Gastroesophageal sphincter (tissue), 4 donors: ENCODE data around the gene RXRB. TPM values are rescaled to one million over a fixed set of nuclear protein-coding genes. Genes with fewer than 3 reads are reported as not detected.

Experiments
- ATAC-seq: fragments of 150-250 bp; one replicate; pipeline ENCODE4 v1.9.1; 2016; ENCODE audit warnings: mild to moderate bottlenecking, moderate library complexity
- H3K27ac ChIP-seq, 4 donors: fragments of 200-600 bp; sonication (generic) in 3 of 4; 1 replicate in 3 of 4; 2 replicates in 1 of 4; pipeline ENCODE4 v1.5.1; 2016 to 2019
- H3K27me3 ChIP-seq: fragments of 200-600 bp; sonication (generic); one replicate; pipeline ENCODE4 v1.5.1; 2019
- H3K36me3 ChIP-seq, 2 donors: fragments of 200-600 bp; sonication (generic); one replicate each; pipeline ENCODE4 v1.5.1; 2019; ENCODE audit warnings: control low read depth in 1 of 2
- H3K4me1 ChIP-seq, 3 donors: fragments of 200-600 bp; sonication (generic); 1 replicate in 2 of 3; 2 replicates in 1 of 3; pipeline ENCODE4 v1.5.1; 2016 to 2019; ENCODE audit warnings: control low read depth in 2 of 3
- H3K4me3 ChIP-seq, 2 donors: fragments of 200-600 bp; sonication (generic); one replicate each; pipeline ENCODE4 v1.5.1; 2019; ENCODE audit warnings: mild to moderate bottlenecking in 1 of 2, moderate library complexity in 1 of 2
- H3K9me3 ChIP-seq, 3 donors: fragments of 200-600 bp; sonication (generic); one replicate each; pipeline ENCODE4 v1.5.1; 2017 to 2019; ENCODE audit warnings: control low read depth in 2 of 3
- EP300 ChIP-seq: sonication (generic); formaldehyde crosslinking; IDR thresholded peaks from one replicate; pipeline ENCODE4 v1.6.1; 2017; ENCODE audit warnings: antibody characterized with exemption, mild to moderate bottlenecking
- POLR2A ChIP-seq, 2 donors: fragments of 450-650 bp; IDR thresholded peaks; one replicate each; pipeline ENCODE4 v1.6.1; 2017; ENCODE audit warnings: antibody characterized with exemption in 2 of 2, mild to moderate bottlenecking in 2 of 2, moderate library complexity in 1 of 2
- POLR2AphosphoS5 ChIP-seq: sonication (generic); formaldehyde crosslinking; IDR thresholded peaks from one replicate; pipeline ENCODE4 v1.6.1; 2017; ENCODE audit warnings: antibody characterized with exemption
- WGBS, 2 donors: methylation state at CpG; one replicate each; pipeline ENCODE4 v1.1.5; 2018; ENCODE audit warnings: low coverage in 1 of 2; 5-methylcytosine and 5-hydroxymethylcytosine counted together
- total RNA-seq, 4 donors: library from RNA; depleted of rRNA; stranded (reverse); fragments of >200 nt; gene quantifications; one replicate each; pipeline ENCODE4 v1.1.0, GENCODE V29; 2016
- TF ChIP-seq, protein P1 (sequence below), 4 experiments: fragments of 200-600 bp in 2 of 4; fragments of 450-650 bp in 2 of 4; sonication (generic) in 1 of 4; IDR thresholded peaks; one replicate each; pipeline ENCODE4 v1.5.1; 2017 to 2019; ENCODE audit warnings: antibody characterized with exemption in 4 of 4, mild to moderate bottlenecking in 2 of 4, moderate library complexity in 2 of 4

Gene RXRB
- total RNA-seq, 4 donors from 2014 or later, result 20.0 to 38.8 (median 28.9) TPM

DNA sequence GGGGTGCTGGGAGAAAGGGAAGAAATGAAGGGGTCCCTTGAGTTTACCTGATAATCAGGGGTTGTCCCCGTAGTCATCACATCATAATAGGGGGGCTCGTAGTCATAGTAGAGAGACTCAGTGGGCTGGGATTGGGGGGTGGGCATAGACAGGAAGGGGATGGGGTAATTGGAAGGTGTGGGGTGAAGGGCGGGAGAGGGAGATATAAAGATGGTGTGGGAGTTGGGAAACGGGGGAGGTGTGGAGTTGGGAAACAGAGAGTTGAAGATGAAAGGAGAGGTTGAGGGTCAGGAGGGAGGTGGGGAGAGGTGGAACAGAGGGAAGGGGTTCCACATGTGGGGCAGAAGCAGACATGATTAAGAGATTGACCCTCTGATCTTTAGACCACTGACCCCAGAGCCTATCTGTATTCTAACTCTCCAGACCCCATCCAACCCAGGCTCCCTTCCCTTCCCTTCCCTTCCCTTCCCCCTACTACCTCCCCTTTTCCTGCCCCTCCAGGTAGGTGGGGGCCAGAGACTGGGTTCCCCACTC lies 14.7 kb downstream of the RXRB start:
- Histone ChIP-seq H3K4me1 (no peaks in the 10 kb centered on the region), H3K9me3 (no peaks in the 10 kb centered on the region), H3K36me3 (no peaks in the 10 kb centered on the region), H3K4me3 (no peak overlapping the region), H3K27me3 (peaks cover 40% of the 10 kb centered on the region), H3K27ac (no peak overlapping the region)
- TF ChIP-seq EP300, result no peak
- TF ChIP-seq, protein P1, sequence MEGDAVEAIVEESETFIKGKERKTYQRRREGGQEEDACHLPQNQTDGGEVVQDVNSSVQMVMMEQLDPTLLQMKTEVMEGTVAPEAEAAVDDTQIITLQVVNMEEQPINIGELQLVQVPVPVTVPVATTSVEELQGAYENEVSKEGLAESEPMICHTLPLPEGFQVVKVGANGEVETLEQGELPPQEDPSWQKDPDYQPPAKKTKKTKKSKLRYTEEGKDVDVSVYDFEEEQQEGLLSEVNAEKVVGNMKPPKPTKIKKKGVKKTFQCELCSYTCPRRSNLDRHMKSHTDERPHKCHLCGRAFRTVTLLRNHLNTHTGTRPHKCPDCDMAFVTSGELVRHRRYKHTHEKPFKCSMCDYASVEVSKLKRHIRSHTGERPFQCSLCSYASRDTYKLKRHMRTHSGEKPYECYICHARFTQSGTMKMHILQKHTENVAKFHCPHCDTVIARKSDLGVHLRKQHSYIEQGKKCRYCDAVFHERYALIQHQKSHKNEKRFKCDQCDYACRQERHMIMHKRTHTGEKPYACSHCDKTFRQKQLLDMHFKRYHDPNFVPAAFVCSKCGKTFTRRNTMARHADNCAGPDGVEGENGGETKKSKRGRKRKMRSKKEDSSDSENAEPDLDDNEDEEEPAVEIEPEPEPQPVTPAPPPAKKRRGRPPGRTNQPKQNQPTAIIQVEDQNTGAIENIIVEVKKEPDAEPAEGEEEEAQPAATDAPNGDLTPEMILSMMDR (IDR thresholded peaks at IDR 0.05), result no peak
- TF ChIP-seq POLR2AphosphoS5, result no peak
- TF ChIP-seq POLR2A (IDR thresholded peaks at IDR 0.05), result no peak
- ATAC-seq, result no peak
- WGBS, 2 donors, result 61 to 68% methylated on average over 2 to 4 of the region's 4 CpGs

DNA sequence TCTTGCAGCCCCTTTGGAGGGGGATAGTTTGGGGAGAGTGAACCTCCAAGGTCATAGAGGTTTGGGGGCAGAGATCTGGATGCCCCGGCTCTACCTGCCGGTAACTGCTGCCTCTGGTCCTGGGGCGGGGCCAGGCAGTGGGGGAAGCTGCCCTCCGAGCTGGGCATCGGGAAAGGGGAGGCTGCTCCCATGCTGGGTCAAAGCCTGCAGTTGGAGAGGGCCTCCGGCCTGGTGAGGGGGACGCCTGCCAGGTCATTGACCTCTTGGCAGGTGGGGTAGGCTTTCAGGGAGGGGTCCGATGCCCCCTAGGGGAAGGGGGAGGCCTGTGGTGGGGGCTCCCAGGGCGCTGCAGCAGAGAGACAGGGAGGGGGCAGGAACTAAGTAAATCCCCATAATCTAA lies 15.3 kb downstream of the RXRB start:
- Histone ChIP-seq H3K36me3 (no peaks in the 10 kb centered on the region), H3K4me1 (no peaks in the 10 kb centered on the region), H3K27ac (no peak overlapping the region), H3K9me3 (no peaks in the 10 kb centered on the region), H3K4me3 (no peak overlapping the region), H3K27me3 (peaks cover 35% of the 10 kb centered on the region)
- WGBS, 2 donors, result 75% methylated on average over 2 of the region's 9 CpGs; no CpG with 5 or more reads in 1 of the 2 donors
- no peak for TF ChIP-seq EP300
- TF ChIP-seq, protein P1 (IDR thresholded peaks at IDR 0.05), result no peak
- TF ChIP-seq POLR2AphosphoS5, result no peak
- TF ChIP-seq POLR2A (IDR thresholded peaks at IDR 0.05), result no peak
- no peak for ATAC-seq

DNA sequence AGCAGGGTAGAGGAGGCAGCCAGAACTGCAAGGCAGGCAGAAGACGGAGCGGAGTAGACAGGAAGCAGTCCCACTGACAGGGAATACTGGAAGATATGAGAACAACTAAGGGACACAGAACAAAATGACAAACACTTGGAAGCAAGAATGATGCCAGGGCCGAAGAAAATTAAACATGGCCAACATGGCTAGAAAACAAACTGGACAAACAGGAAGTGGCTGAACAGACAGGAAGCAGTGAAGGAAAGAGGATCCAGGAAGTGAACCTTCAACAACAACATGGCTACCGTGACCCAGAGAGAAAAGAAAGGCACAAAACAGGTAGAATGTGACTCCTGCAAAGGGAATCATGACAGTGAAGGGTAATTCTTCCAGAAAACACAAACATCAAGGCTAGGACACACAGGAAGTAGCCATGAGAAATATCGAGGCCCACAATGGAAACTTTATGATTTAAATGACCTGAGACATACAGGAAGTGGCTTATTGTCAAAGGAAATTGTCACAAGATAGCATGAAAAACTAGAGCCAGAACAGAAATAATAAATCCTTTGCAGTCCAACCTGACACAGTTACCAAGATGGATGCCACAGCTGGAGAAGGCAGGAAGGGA lies 17.3 kb downstream of the RXRB start:
- H3K4me3 ChIP-seq, result no peak overlapping the region
- TF ChIP-seq, protein P1 (IDR thresholded peaks at IDR 0.05), result no peak
- 71 to 76% methylated on average over 4 to 5 of the region's 5 CpGs for WGBS, 2 donors
- ATAC-seq, result no peak
- no peaks in the 10 kb centered on the region for H3K36me3 ChIP-seq
- H3K27ac ChIP-seq, result no peak overlapping the region
- H3K27me3 ChIP-seq, result peaks cover 16% of the 10 kb centered on the region
- H3K9me3 ChIP-seq, result no peaks in the 10 kb centered on the region
- H3K4me1 ChIP-seq, result no peaks in the 10 kb centered on the region

DNA sequence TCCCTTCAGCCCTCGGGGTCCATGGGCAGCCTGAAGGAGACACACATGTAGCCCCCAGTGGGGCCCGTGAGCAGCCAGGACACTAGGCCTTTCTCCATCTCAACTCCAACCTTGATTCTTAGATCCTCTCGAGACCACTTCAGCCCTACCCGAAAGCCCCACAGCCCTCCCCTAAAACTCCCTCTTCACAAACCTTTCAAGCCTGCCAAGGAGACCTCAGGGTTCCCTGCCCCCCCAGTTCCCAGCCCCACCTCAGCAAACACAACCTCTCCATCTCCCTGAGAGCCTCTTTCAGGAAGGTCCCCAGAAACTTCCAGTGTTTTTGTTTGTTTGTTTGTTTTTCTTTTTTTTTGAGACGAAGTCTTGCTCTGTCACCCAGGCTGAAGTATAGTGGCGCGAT lies 19.3 kb downstream of the RXRB start:
- no peak overlapping the region for H3K27ac ChIP-seq
- H3K4me1 ChIP-seq, result no peaks in the 10 kb centered on the region
- TF ChIP-seq POLR2A (IDR thresholded peaks at IDR 0.05) (no peak), EP300 (no peak), POLR2AphosphoS5 (no peak)
- TF ChIP-seq, protein P1 (IDR thresholded peaks at IDR 0.05), result no peak
- H3K9me3 ChIP-seq, result no peaks in the 10 kb centered on the region
- H3K27me3 ChIP-seq, result peaks cover 11% of the 10 kb centered on the region
- 88 to 92% methylated on average over 2 to 5 of the region's 7 CpGs for WGBS, 2 donors
- no peaks in the 10 kb centered on the region for H3K36me3 ChIP-seq
- ATAC-seq, result no peak
- H3K4me3 ChIP-seq, result no peak overlapping the region

DNA sequence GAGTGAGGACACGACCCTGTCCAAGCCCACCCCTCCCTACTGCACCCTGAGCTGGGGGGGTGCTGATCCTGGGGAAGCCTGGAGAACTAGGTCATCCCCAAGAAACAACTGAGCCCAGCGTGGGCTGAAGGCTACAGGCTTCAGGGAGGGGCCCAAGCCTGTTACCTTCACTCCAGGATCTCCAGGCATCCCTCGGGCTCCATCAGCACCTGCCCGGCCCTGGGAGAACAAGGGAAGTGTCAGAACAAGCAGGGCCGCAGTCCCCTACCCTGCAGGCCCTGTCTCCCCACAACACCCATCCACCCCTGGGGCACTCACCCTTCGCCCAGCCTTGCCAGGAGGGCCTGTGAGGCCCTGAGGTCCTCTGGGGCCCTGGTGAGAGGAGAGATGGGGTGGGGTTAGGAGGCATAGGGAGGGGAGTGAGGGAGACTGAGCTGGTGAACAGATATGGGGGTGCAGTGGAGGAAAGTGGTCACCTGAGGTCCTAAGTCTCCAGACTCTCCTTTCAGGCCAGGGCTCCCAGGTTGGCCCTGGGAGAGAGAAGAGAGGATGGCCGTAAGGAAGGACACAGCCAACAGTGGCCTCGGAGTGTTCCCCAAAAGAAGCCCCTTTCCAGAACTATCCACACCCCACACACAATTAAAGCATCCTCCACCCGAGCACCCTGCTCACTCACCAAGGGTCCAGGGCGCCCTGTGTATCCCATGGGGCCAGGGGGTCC lies 21.6 kb downstream of the RXRB start:
- no peak for TF ChIP-seq POLR2A (IDR thresholded peaks at IDR 0.05)
- no peak for TF ChIP-seq POLR2AphosphoS5
- TF ChIP-seq EP300, result no peak
- TF ChIP-seq, protein P1 (IDR thresholded peaks at IDR 0.05), result no peak
- no peak for ATAC-seq
- WGBS, 2 donors, result 100% methylated on average over 1 of the region's 10 CpGs; no CpG with 5 or more reads in 1 of the 2 donors

More for the DNA sequence above, 21.6 kb downstream of the RXRB start:
- Histone ChIP-seq H3K4me1 (no peaks in the 10 kb centered on the region), H3K27me3 (no peaks in the 10 kb centered on the region), H3K4me3 (no peak overlapping the region), H3K36me3 (no peaks in the 10 kb centered on the region), H3K9me3 (no peaks in the 10 kb centered on the region), H3K27ac (no peak overlapping the region)
